MM.1S (cell line): ENCODE results near the gene ATM.

Experiments used
- CTCF ChIP-seq: fragments of 300-600 bp; sonication (generic); IDR thresholded peaks from 2 replicates; pipeline ENCODE4 v1.5.1; 2016; ENCODE audit warnings: antibody characterized with exemption, low read length, mixed read lengths
- EZH2phosphoT487 ChIP-seq: fragments of 300-600 bp; sonication (generic); IDR thresholded peaks from 2 replicates; pipeline ENCODE4 v1.6.1; 2018; ENCODE audit warnings: antibody characterized with exemption, low read length

DNA sequence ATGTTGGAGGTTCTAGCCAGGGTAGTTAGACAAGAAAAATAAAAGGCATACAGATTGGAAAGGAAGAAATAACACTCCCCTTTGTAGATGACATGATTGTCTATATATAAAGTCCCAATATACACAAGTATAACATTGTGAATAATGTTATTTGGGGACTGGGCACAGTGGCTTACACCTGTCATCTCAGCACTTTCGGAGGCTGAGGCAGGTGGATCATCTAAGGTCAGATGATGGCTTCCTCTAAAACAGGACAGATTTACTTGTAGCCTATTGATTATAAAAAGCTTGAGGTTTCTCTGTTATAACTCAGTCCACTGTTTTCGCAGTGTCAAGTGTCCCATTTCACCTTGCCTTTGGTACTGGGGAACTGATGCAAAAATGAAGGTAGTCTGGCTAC, 19.6 kb downstream of the ATM start:
- TF ChIP-seq CTCF (no peak), EZH2phosphoT487 (no peak)
